ENCODE measurements around the gene SSH2. TPM values are rescaled to one million over a fixed set of nuclear protein-coding genes. Genes with fewer than 3 reads are reported as not detected.
"Not testable (repeated sequence)": the region's sequence is repeated elsewhere in the genome, so short reads cannot be mapped to it uniquely, and the experiment has no call there.

SSH2 gene
- total and polyA plus RNA-seq, 4 donors = 7.5 to 14.1 (median 11.2) TPM

GRCh38 chr17:29728490-29728889 lies 201.5 kb downstream of the SSH2 start (continued):
- TF ChIP-seq CTCF (IDR thresholded peaks at IDR 0.05; ENCODE audit: low read depth, low read length, missing input control) = no peak

- Histone ChIP-seq H3K9ac (ENCODE audit: low read depth in 1 of 2, low read length in 2 of 2) (peak overlapping the region in 1 of 2 donors; percentile 31), H3K4me3 (ENCODE audit: low read depth in 1 of 3, low read length in 3 of 3) (no peak overlapping the region), H3K27me3 (ENCODE audit: control insufficient read depth in 4 of 4, insufficient read depth in 4 of 4, low read length in 3 of 4) (no peaks in the 10 kb centered on the region), H3K27ac (ENCODE audit: low read depth in 1 of 2, low read length in 2 of 2) (peak overlapping the region in 1 of 2 donors; percentile 39), H3K9me3 (ENCODE audit: control insufficient read depth in 4 of 4, low read length in 3 of 4) (no peaks in the 10 kb centered on the region), H3K4me1 (ENCODE audit: control insufficient read depth in 4 of 4, insufficient read depth in 4 of 4, low read length in 3 of 4) (peaks cover 0 to 3% (median 0%) of the 10 kb centered on the region in 4 donors), H3K36me3 (ENCODE audit: control insufficient read depth in 4 of 4, insufficient read depth in 3 of 4, low read depth in 1 of 4, low read length in 3 of 4) (no peaks in the 10 kb centered on the region)
- WGBS = 66% methylated on average over 2 of the region's 2 CpGs
- TF ChIP-seq NR2F2 (IDR thresholded peaks at IDR 0.05) (peak; percentile 44), SP1 (IDR thresholded peaks at IDR 0.05) (peak; percentile 20), ZBTB33 (IDR thresholded peaks at IDR 0.05) (no peak), YY1 (IDR thresholded peaks at IDR 0.05) (peak; percentile 21), HNF4A (conservative IDR thresholded peaks at IDR 0.05) (no peak)
- DNase-seq (ENCODE audit: low spot score) = no peak
Observed at GRCh38 chr17:29726715-29727252, 203.2 kb downstream of the SSH2 start.

- H3K27ac ChIP-seq (ENCODE audit: low read depth in 1 of 2, low read length in 2 of 2) = not testable (repeated sequence)
- 98% methylated on average over 1 of the region's 1 CpG for WGBS
Observed at GRCh38 chr17:29725408-29725807, 204.6 kb downstream of the SSH2 start.

GRCh38 chr17:29723278-29724047 lies 206.6 kb downstream of the SSH2 start:
- peak overlapping the region in 1 of 2 donors; percentile 51 for H3K9ac ChIP-seq (ENCODE audit: low read depth in 1 of 2, low read length in 2 of 2)
- WGBS = 85% methylated on average over 2 of the region's 2 CpGs
- DNase-seq (ENCODE audit: low spot score) = no peak
- peak overlapping the region; percentile 9 to 62 for H3K27ac ChIP-seq (ENCODE audit: low read depth in 1 of 2, low read length in 2 of 2)
- no peaks in the 10 kb centered on the region for H3K27me3 ChIP-seq (ENCODE audit: control insufficient read depth in 4 of 4, insufficient read depth in 4 of 4, low read length in 3 of 4)
- no peaks in the 10 kb centered on the region for H3K36me3 ChIP-seq (ENCODE audit: control insufficient read depth in 4 of 4, insufficient read depth in 3 of 4, low read depth in 1 of 4, low read length in 3 of 4)
- H3K9me3 ChIP-seq (ENCODE audit: control insufficient read depth in 4 of 4, low read length in 3 of 4) = no peaks in the 10 kb centered on the region
- H3K4me1 ChIP-seq (ENCODE audit: control insufficient read depth in 4 of 4, insufficient read depth in 4 of 4, low read length in 3 of 4) = peaks cover 0 to 3% (median 0%) of the 10 kb centered on the region in 4 donors
- H3K4me3 ChIP-seq (ENCODE audit: low read depth in 1 of 3, low read length in 3 of 3) = no peak overlapping the region
- TF ChIP-seq HNF4A (conservative IDR thresholded peaks at IDR 0.05) (no peak), EGR1 (IDR thresholded peaks at IDR 0.05; ENCODE audit: low read depth in 2 of 2) (no peak), CTCF (IDR thresholded peaks at IDR 0.05; ENCODE audit: low read depth, low read length, missing input control) (no peak), RAD21 (IDR thresholded peaks at IDR 0.05) (no peak), ZBTB33 (IDR thresholded peaks at IDR 0.05) (no peak), FOXA1 (IDR thresholded peaks at IDR 0.05) (no peak), JUND (IDR thresholded peaks at IDR 0.05) (no peak), SP1 (IDR thresholded peaks at IDR 0.05) (no peak), RXRA (IDR thresholded peaks at IDR 0.05) (no peak), TAF1 (conservative IDR thresholded peaks at IDR 0.05) (no peak)

More at GRCh38 chr17:29725408-29725807, 204.6 kb downstream of the SSH2 start:
- not testable (repeated sequence) for H3K4me1 ChIP-seq (ENCODE audit: control insufficient read depth in 4 of 4, insufficient read depth in 4 of 4, low read length in 3 of 4); H3K27me3 ChIP-seq (ENCODE audit: control insufficient read depth in 4 of 4, insufficient read depth in 4 of 4, low read length in 3 of 4); H3K9me3 ChIP-seq (ENCODE audit: control insufficient read depth in 4 of 4, low read length in 3 of 4); H3K4me3 ChIP-seq (ENCODE audit: low read depth in 1 of 3, low read length in 3 of 3); H3K9ac ChIP-seq (ENCODE audit: low read depth in 1 of 2, low read length in 2 of 2); H3K36me3 ChIP-seq (ENCODE audit: control insufficient read depth in 4 of 4, insufficient read depth in 3 of 4, low read depth in 1 of 4, low read length in 3 of 4); DNase-seq (ENCODE audit: low spot score)
